K562 (cell line): Measurements from ENCODE around the gene CSNK1A1L.

Experiments
- BCL6 ChIP-seq: fragments of 250-450 bp; sonication (Bioruptor Pico); IDR thresholded peaks from 2 replicates; pipeline ENCODE4 v1.4.0; 2020
- JUND ChIP-seq, 2 experiments: IDR thresholded peaks; 2 replicates in 1 of 2; 3 replicates in 1 of 2; pipeline ENCODE4 v1.6.1; 2011; ENCODE audit warnings: borderline replicate concordance in 2 of 2, low read depth in 2 of 2, low read length in 2 of 2, improper control_type of control experiment in 1 of 2, missing biosample characterization in 1 of 2, missing genetic modification characterization in 1 of 2, missing genetic modification reagents in 1 of 2
- SREBF2 ChIP-seq: sonication (generic); formaldehyde crosslinking; IDR thresholded peaks from 2 replicates; pipeline ENCODE4 v1.4.0; 2020; ENCODE audit warnings: mild to moderate bottlenecking, missing genetic modification reagents
- TAF7 ChIP-seq: fragments of 450-650 bp; IDR thresholded peaks from 2 replicates; pipeline ENCODE4 v1.6.1; 2016; ENCODE audit warnings: missing genetic modification characterization, missing compliant biosample characterization
- ZNF507 ChIP-seq: conservative IDR thresholded peaks from 2 replicates; pipeline ENCODE4 v1.6.1; 2017; ENCODE audit warnings: missing genetic modification characterization, missing compliant biosample characterization
- TF ChIP-seq, protein P1 (sequence below): sonication (generic); formaldehyde crosslinking; IDR thresholded peaks from 2 replicates; pipeline ENCODE4 v1.4.0; 2020; ENCODE audit warnings: mild to moderate bottlenecking, missing genetic modification reagents

DNA sequence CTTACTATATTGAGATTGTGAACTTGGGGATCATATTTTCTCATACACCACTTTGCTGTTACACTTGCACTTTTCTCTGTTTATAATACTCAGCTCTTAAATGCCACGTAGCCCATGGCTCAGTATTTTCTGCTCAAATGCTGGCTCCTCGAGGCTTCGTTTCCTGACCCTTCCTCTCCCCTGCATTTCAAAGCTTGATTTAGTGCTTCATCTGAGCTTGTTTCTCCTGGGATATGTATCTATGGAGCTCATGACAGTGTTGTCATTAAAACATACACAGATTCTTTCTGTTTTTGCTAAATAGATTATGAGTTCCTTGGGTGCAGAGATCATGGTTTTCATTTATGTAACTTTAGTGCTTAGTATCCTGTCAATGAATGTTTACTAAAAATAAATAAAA, 11.4 kb downstream of the CSNK1A1L start:
- TF ChIP-seq, protein P1, sequence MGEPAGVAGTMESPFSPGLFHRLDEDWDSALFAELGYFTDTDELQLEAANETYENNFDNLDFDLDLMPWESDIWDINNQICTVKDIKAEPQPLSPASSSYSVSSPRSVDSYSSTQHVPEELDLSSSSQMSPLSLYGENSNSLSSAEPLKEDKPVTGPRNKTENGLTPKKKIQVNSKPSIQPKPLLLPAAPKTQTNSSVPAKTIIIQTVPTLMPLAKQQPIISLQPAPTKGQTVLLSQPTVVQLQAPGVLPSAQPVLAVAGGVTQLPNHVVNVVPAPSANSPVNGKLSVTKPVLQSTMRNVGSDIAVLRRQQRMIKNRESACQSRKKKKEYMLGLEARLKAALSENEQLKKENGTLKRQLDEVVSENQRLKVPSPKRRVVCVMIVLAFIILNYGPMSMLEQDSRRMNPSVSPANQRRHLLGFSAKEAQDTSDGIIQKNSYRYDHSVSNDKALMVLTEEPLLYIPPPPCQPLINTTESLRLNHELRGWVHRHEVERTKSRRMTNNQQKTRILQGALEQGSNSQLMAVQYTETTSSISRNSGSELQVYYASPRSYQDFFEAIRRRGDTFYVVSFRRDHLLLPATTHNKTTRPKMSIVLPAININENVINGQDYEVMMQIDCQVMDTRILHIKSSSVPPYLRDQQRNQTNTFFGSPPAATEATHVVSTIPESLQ = no peak
- no peak for TF ChIP-seq TAF7 (tag)
- TF ChIP-seq ZNF507 (tag) = no peak
- TF ChIP-seq BCL6 (CRISPR knock-in tag) = no peak
- TF ChIP-seq SREBF2 (CRISPR knock-in tag) = no peak
- TF ChIP-seq JUND (IDR thresholded peaks at IDR 0.05; ENCODE audit: borderline replicate concordance, low read depth, low read length) = no peak
- TF ChIP-seq JUND (tag; IDR thresholded peaks at IDR 0.05; ENCODE audit: borderline replicate concordance, low read depth, low read length) = no peak
